ENCODE results near the gene TFF1.

DNA sequence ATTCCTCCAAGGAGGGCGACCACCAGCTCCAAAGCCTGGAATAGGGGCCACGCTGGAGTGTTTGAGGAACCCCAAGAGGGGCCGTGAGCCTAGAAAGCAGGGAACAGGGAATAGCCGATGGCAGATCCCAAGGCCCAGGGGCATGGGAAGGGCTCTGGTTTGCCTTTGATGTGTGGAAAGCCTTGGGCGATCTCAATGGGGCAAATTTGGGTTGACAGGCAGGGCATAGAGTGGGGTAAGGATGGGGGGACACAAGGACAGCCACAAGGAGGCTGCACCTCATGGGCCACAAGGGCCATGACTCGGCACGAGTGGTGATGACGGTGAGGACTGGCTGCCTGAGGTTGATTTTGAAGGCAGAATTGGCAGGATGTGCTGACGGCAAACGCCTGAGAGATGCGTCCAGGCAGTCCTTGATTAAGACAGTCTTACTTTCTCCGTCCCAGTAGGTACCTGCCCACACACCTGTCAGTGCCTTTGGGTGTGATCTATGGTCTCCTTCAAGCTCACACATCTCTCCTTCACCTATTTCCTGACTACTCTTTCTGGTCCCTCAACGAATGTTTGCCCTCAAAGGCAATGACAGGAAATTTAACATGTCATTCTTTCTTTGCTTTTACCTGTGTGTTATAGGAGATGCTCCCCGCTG, 31.5 kb upstream of the TFF1 start:
- TF ChIP-seq, protein P1, sequence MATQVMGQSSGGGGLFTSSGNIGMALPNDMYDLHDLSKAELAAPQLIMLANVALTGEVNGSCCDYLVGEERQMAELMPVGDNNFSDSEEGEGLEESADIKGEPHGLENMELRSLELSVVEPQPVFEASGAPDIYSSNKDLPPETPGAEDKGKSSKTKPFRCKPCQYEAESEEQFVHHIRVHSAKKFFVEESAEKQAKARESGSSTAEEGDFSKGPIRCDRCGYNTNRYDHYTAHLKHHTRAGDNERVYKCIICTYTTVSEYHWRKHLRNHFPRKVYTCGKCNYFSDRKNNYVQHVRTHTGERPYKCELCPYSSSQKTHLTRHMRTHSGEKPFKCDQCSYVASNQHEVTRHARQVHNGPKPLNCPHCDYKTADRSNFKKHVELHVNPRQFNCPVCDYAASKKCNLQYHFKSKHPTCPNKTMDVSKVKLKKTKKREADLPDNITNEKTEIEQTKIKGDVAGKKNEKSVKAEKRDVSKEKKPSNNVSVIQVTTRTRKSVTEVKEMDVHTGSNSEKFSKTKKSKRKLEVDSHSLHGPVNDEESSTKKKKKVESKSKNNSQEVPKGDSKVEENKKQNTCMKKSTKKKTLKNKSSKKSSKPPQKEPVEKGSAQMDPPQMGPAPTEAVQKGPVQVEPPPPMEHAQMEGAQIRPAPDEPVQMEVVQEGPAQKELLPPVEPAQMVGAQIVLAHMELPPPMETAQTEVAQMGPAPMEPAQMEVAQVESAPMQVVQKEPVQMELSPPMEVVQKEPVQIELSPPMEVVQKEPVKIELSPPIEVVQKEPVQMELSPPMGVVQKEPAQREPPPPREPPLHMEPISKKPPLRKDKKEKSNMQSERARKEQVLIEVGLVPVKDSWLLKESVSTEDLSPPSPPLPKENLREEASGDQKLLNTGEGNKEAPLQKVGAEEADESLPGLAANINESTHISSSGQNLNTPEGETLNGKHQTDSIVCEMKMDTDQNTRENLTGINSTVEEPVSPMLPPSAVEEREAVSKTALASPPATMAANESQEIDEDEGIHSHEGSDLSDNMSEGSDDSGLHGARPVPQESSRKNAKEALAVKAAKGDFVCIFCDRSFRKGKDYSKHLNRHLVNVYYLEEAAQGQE (IDR thresholded peaks at IDR 0.05; ENCODE audit: insufficient read depth in 1 of 2, low read depth in 2 of 2, low read length in 2 of 2) = no peak
- TF ChIP-seq POLR2AphosphoS5 (IDR thresholded peaks at IDR 0.05; ENCODE audit: low read depth, low read length) = no peak
